Measurements from ENCODE around the gene SETD6.

SETD6 gene

GRCh38 chr16:58498341-58499091, 16.8 kb upstream of the SETD6 start:
- in situ Hi-C loops (cut with MboI; ENCODE audit: low sequenced_read_pairs) = no loop called here
- Histone ChIP-seq H3K4me1 (no peaks in the 10 kb centered on the region), H3K27me3 (ENCODE audit: low read depth) (no peaks in the 10 kb centered on the region)

GRCh38 chr16:58499092-58499511, 16.2 kb upstream of the SETD6 start:
- H3K9me3 ChIP-seq = no peaks in the 10 kb centered on the region
- H3K4me1 ChIP-seq = no peaks in the 10 kb centered on the region
- H3K36me3 ChIP-seq (replicated peaks) = no peaks in the 10 kb centered on the region
- no peak for DNase-seq (ENCODE audit: low spot score in 2 of 2)
- in situ Hi-C loops (cut with MboI; ENCODE audit: low sequenced_read_pairs) = no loop called here
- H3K4me3 ChIP-seq = no peak overlapping the region
- no peaks in the 10 kb centered on the region for H3K27me3 ChIP-seq (ENCODE audit: low read depth)

More at GRCh38 chr16:58498341-58499091, 16.8 kb upstream of the SETD6 start:
- no peak overlapping the region for H3K4me3 ChIP-seq
- no peaks in the 10 kb centered on the region for H3K9me3 ChIP-seq
- H3K36me3 ChIP-seq (replicated peaks) = no peaks in the 10 kb centered on the region
- no peak for DNase-seq (ENCODE audit: low spot score in 2 of 2)

GRCh38 chr16:58499615-58500351, 15.5 kb upstream of the SETD6 start, which contains the start of gene NDRG4:
TSS of gene NDRG4 (plus strand) at chr16:58500143. CDS start at chr16:58500249, 106 bp downstream.
- in situ Hi-C loops (cut with MboI; ENCODE audit: low sequenced_read_pairs) = no loop called here
- DNase-seq (ENCODE audit: low spot score in 2 of 2) = peak; percentile 45 to 78
- Histone ChIP-seq H3K4me1 (no peaks in the 10 kb centered on the region), H3K9me3 (no peaks in the 10 kb centered on the region), H3K27me3 (ENCODE audit: low read depth) (no peaks in the 10 kb centered on the region), H3K36me3 (replicated peaks) (no peaks in the 10 kb centered on the region), H3K4me3 (peak within 1 kb of the TSS; percentile 15)

- in situ Hi-C loops (cut with MboI; ENCODE audit: low sequenced_read_pairs) = no loop called here
- no peaks in the 10 kb centered on the region for H3K36me3 ChIP-seq (replicated peaks)
- H3K4me1 ChIP-seq = no peaks in the 10 kb centered on the region
Observed at GRCh38 chr16:58500430-58501241, 14.7 kb upstream of the SETD6 start.

GRCh38 chr16:58501242-58502131, 13.8 kb upstream of the SETD6 start:
- no peak overlapping the region for H3K4me3 ChIP-seq
- no peaks in the 10 kb centered on the region for H3K36me3 ChIP-seq (replicated peaks)
- in situ Hi-C loops (cut with MboI; ENCODE audit: low sequenced_read_pairs) = no loop called here
- H3K27me3 ChIP-seq (ENCODE audit: low read depth) = no peaks in the 10 kb centered on the region
- DNase-seq (ENCODE audit: low spot score in 2 of 2) = no peak
- no peaks in the 10 kb centered on the region for H3K9me3 ChIP-seq
- no peaks in the 10 kb centered on the region for H3K4me1 ChIP-seq

More at GRCh38 chr16:58500430-58501241, 14.7 kb upstream of the SETD6 start:
- no peaks in the 10 kb centered on the region for H3K9me3 ChIP-seq
- H3K27me3 ChIP-seq (ENCODE audit: low read depth) = no peaks in the 10 kb centered on the region
- no peak overlapping the region for H3K4me3 ChIP-seq
- DNase-seq (ENCODE audit: low spot score in 2 of 2) = no peak

- no peaks in the 10 kb centered on the region for H3K27me3 ChIP-seq (ENCODE audit: low read depth)
- no peak overlapping the region for H3K4me3 ChIP-seq
- no peak for DNase-seq (ENCODE audit: low spot score in 2 of 2)
- no peaks in the 10 kb centered on the region for H3K4me1 ChIP-seq
- H3K9me3 ChIP-seq = no peaks in the 10 kb centered on the region
- no peaks in the 10 kb centered on the region for H3K36me3 ChIP-seq (replicated peaks)
- in situ Hi-C loops (cut with MboI; ENCODE audit: low sequenced_read_pairs) = no loop called here
Observed at GRCh38 chr16:58502217-58502921, 12.9 kb upstream of the SETD6 start.

- DNase-seq (ENCODE audit: low spot score in 2 of 2) = no peak
- in situ Hi-C loops (cut with MboI; ENCODE audit: low sequenced_read_pairs) = no loop called here
- Histone ChIP-seq H3K27me3 (ENCODE audit: low read depth) (no peaks in the 10 kb centered on the region), H3K4me3 (no peak overlapping the region), H3K4me1 (no peaks in the 10 kb centered on the region), H3K36me3 (replicated peaks) (no peaks in the 10 kb centered on the region), H3K9me3 (no peaks in the 10 kb centered on the region)
Observed at GRCh38 chr16:58503166-58503862, 12.0 kb upstream of the SETD6 start.

- in situ Hi-C loops (cut with MboI; ENCODE audit: low sequenced_read_pairs) = no loop called here
- Histone ChIP-seq H3K4me1 (no peaks in the 10 kb centered on the region), H3K27me3 (ENCODE audit: low read depth) (no peaks in the 10 kb centered on the region), H3K9me3 (no peaks in the 10 kb centered on the region), H3K4me3 (no peak overlapping the region), H3K36me3 (replicated peaks) (no peaks in the 10 kb centered on the region)
- no peak for DNase-seq (ENCODE audit: low spot score in 2 of 2)
Observed at GRCh38 chr16:58503863-58504688, 11.2 kb upstream of the SETD6 start.

- Histone ChIP-seq H3K27me3 (ENCODE audit: low read depth) (no peaks in the 10 kb centered on the region), H3K4me3 (no peak overlapping the region), H3K4me1 (no peaks in the 10 kb centered on the region), H3K9me3 (no peaks in the 10 kb centered on the region), H3K36me3 (replicated peaks) (no peaks in the 10 kb centered on the region)
- in situ Hi-C loops (cut with MboI; ENCODE audit: low sequenced_read_pairs) = no loop called here
- DNase-seq (ENCODE audit: low spot score in 2 of 2) = no peak
Observed at GRCh38 chr16:58506241-58507194, 8.8 kb upstream of the SETD6 start.

GRCh38 chr16:58507195-58507962, 7.9 kb upstream of the SETD6 start:
- Histone ChIP-seq H3K27me3 (ENCODE audit: low read depth) (no peaks in the 10 kb centered on the region), H3K36me3 (replicated peaks) (no peaks in the 10 kb centered on the region), H3K9me3 (no peaks in the 10 kb centered on the region), H3K4me1 (no peaks in the 10 kb centered on the region), H3K4me3 (no peak overlapping the region)
- in situ Hi-C loops (cut with MboI; ENCODE audit: low sequenced_read_pairs) = no loop called here
- DNase-seq (ENCODE audit: low spot score in 2 of 2) = no peak

Data from HAP-1 (cell line).